GM23338 (cell line): Measurements from ENCODE around the gene GLUD1.
"Not testable (repeated sequence)": the region's sequence is repeated elsewhere in the genome, so short reads cannot be mapped to it uniquely, and the experiment has no call there.

Experiments used
- CREB1 ChIP-seq: fragments of 250-450 bp; sonication (Bioruptor Pico); IDR thresholded peaks from 2 replicates; pipeline ENCODE4 v1.5.0; 2020; ENCODE audit warnings: low read depth, mild to moderate bottlenecking, moderate library complexity
- CTCF ChIP-seq, 2 experiments: fragments of 200-600 bp in 1 of 2; sonication (generic) in 1 of 2; conservative IDR thresholded peaks; 2 replicates each; pipeline versions ENCODE4 v1.5.1 to v1.6.1; 2016 to 2017; ENCODE audit warnings: antibody characterized with exemption in 2 of 2, low read depth in 2 of 2, mild to moderate bottlenecking in 2 of 2, moderate library complexity in 1 of 2
- EZH2 ChIP-seq: fragments of 200-600 bp; sonication (generic); IDR thresholded peaks from one replicate; pipeline ENCODE4 v1.8.0; 2017; ENCODE audit warnings: antibody characterized with exemption, mild to moderate bottlenecking, low read depth; ENCODE audit not compliant: unreplicated experiment
- EZH2phosphoT487 ChIP-seq: fragments of 200-600 bp; sonication (generic); IDR thresholded peaks from one replicate; pipeline ENCODE4 v1.8.1; 2018; ENCODE audit warnings: antibody characterized with exemption; ENCODE audit not compliant: unreplicated experiment
- POLR2AphosphoS5 ChIP-seq: IDR thresholded peaks from 2 replicates; pipeline ENCODE4 v1.6.1; 2016; ENCODE audit warnings: antibody characterized with exemption, low read depth
- ZNF114 ChIP-seq: fragments of 250-450 bp; sonication (Bioruptor Pico); IDR thresholded peaks from 2 replicates; pipeline ENCODE4 v1.5.0; 2020; ENCODE audit warnings: mild to moderate bottlenecking, moderate library complexity
- TF ChIP-seq, protein P1 (sequence below): IDR thresholded peaks from 2 replicates; pipeline ENCODE4 v1.6.1; 2016; ENCODE audit warnings: antibody characterized with exemption
- TF ChIP-seq, protein P2 (sequence below): fragments of 250-450 bp; sonication (Bioruptor Pico); IDR thresholded peaks from 2 replicates; pipeline ENCODE4 v1.5.0; 2020; ENCODE audit warnings: mild to moderate bottlenecking, moderate library complexity
- TF ChIP-seq, protein P3 (sequence below): IDR thresholded peaks from one replicate; pipeline ENCODE4 v1.6.1; 2018; ENCODE audit warnings: antibody characterized with exemption; ENCODE audit not compliant: unreplicated experiment

DNA sequence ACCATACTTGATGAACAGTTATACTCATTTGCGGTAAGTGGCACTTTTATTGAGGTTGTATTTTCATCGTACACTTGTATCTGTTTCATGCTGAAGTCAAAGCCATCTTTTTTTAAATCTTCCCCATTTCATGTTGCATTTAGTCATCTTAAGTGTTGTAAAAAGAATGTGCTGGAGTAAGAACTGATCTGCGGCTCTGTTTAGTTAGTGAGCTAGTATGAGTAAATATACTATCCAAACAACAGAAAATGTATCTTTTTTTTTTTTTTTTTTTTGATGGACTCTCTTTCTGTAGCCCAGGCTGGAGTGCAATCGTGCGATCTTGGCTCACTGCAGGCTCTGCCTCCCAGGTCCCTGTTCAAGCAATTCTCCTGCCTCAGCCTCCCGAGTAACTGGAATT lies 87.0 kb downstream of the GLUD1 start:
- TF ChIP-seq CTCF (conservative IDR thresholded peaks at IDR 0.05; ENCODE audit: low read depth in 2 of 2); CREB1; POLR2AphosphoS5; EZH2; ZNF114; EZH2phosphoT487: not testable (repeated sequence)
- TF ChIP-seq, protein P1, sequence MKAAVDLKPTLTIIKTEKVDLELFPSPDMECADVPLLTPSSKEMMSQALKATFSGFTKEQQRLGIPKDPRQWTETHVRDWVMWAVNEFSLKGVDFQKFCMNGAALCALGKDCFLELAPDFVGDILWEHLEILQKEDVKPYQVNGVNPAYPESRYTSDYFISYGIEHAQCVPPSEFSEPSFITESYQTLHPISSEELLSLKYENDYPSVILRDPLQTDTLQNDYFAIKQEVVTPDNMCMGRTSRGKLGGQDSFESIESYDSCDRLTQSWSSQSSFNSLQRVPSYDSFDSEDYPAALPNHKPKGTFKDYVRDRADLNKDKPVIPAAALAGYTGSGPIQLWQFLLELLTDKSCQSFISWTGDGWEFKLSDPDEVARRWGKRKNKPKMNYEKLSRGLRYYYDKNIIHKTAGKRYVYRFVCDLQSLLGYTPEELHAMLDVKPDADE: not testable (repeated sequence)
- TF ChIP-seq, protein P2, sequence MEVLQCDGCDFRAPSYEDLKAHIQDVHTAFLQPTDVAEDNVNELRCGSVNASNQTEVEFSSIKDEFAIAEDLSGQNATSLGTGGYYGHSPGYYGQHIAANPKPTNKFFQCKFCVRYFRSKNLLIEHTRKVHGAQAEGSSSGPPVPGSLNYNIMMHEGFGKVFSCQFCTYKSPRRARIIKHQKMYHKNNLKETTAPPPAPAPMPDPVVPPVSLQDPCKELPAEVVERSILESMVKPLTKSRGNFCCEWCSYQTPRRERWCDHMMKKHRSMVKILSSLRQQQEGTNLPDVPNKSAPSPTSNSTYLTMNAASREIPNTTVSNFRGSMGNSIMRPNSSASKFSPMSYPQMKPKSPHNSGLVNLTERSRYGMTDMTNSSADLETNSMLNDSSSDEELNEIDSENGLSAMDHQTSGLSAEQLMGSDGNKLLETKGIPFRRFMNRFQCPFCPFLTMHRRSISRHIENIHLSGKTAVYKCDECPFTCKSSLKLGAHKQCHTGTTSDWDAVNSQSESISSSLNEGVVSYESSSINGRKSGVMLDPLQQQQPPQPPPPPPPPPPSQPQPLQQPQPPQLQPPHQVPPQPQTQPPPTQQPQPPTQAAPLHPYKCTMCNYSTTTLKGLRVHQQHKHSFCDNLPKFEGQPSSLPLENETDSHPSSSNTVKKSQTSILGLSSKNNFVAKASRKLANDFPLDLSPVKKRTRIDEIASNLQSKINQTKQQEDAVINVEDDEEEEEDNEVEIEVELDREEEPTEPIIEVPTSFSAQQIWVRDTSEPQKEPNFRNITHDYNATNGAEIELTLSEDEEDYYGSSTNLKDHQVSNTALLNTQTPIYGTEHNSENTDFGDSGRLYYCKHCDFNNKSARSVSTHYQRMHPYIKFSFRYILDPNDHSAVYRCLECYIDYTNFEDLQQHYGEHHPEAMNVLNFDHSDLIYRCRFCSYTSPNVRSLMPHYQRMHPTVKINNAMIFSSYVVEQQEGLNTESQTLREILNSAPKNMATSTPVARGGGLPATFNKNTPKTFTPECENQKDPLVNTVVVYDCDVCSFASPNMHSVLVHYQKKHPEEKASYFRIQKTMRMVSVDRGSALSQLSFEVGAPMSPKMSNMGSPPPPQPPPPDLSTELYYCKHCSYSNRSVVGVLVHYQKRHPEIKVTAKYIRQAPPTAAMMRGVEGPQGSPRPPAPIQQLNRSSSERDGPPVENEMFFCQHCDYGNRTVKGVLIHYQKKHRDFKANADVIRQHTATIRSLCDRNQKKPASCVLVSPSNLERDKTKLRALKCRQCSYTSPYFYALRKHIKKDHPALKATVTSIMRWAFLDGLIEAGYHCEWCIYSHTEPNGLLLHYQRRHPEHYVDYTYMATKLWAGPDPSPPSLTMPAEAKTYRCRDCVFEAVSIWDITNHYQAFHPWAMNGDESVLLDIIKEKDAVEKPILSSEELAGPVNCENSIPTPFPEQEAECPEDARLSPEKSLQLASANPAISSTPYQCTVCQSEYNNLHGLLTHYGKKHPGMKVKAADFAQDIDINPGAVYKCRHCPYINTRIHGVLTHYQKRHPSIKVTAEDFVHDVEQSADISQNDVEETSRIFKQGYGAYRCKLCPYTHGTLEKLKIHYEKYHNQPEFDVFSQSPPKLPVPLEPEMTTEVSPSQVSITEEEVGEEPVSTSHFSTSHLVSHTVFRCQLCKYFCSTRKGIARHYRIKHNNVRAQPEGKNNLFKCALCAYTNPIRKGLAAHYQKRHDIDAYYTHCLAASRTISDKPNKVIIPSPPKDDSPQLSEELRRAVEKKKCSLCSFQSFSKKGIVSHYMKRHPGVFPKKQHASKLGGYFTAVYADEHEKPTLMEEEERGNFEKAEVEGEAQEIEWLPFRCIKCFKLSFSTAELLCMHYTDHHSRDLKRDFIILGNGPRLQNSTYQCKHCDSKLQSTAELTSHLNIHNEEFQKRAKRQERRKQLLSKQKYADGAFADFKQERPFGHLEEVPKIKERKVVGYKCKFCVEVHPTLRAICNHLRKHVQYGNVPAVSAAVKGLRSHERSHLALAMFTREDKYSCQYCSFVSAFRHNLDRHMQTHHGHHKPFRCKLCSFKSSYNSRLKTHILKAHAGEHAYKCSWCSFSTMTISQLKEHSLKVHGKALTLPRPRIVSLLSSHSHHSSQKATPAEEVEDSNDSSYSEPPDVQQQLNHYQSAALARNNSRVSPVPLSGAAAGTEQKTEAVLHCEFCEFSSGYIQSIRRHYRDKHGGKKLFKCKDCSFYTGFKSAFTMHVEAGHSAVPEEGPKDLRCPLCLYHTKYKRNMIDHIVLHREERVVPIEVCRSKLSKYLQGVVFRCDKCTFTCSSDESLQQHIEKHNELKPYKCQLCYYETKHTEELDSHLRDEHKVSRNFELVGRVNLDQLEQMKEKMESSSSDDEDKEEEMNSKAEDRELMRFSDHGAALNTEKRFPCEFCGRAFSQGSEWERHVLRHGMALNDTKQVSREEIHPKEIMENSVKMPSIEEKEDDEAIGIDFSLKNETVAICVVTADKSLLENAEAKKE (CRISPR knock-in tag): not testable (repeated sequence)
- TF ChIP-seq, protein P3, sequence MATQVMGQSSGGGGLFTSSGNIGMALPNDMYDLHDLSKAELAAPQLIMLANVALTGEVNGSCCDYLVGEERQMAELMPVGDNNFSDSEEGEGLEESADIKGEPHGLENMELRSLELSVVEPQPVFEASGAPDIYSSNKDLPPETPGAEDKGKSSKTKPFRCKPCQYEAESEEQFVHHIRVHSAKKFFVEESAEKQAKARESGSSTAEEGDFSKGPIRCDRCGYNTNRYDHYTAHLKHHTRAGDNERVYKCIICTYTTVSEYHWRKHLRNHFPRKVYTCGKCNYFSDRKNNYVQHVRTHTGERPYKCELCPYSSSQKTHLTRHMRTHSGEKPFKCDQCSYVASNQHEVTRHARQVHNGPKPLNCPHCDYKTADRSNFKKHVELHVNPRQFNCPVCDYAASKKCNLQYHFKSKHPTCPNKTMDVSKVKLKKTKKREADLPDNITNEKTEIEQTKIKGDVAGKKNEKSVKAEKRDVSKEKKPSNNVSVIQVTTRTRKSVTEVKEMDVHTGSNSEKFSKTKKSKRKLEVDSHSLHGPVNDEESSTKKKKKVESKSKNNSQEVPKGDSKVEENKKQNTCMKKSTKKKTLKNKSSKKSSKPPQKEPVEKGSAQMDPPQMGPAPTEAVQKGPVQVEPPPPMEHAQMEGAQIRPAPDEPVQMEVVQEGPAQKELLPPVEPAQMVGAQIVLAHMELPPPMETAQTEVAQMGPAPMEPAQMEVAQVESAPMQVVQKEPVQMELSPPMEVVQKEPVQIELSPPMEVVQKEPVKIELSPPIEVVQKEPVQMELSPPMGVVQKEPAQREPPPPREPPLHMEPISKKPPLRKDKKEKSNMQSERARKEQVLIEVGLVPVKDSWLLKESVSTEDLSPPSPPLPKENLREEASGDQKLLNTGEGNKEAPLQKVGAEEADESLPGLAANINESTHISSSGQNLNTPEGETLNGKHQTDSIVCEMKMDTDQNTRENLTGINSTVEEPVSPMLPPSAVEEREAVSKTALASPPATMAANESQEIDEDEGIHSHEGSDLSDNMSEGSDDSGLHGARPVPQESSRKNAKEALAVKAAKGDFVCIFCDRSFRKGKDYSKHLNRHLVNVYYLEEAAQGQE: not testable (repeated sequence)
